ENCODE results near the gene FBXW7. TPM values are rescaled to one million over a fixed set of nuclear protein-coding genes. Genes with fewer than 3 reads are reported as not detected.

The FBXW7 gene
- total RNA-seq, 1 experiment from 2014 or later = 23.0 TPM

GRCh38 chr4:152351080-152351479 lies 184.8 kb downstream of the FBXW7 start:
- intact Hi-C loops (cut with micrococcal nuclease) = no loop called here
- Histone ChIP-seq H3K27me3 (ENCODE audit: insufficient read depth, low read length) (no peaks in the 10 kb centered on the region), H3K4me3 (replicated peaks in 1 of 2; ENCODE audit: low read depth in 1 of 2, low read length in 2 of 2) (no peak overlapping the region), H3K36me3 (ENCODE audit: control insufficient read depth in 1 of 2, insufficient read depth in 2 of 2, low read length in 2 of 2) (no peaks in the 10 kb centered on the region), H3K9me3 (ENCODE audit: control insufficient read depth in 1 of 2, insufficient read depth in 1 of 2, low read depth in 1 of 2, low read length in 2 of 2) (no peaks in the 10 kb centered on the region), H3K9ac (ENCODE audit: low read length) (no peak overlapping the region), H3K79me2 (ENCODE audit: insufficient read depth, low read length) (peaks cover 23% of the 10 kb centered on the region), H3K4me2 (ENCODE audit: low read length) (no peak overlapping the region), H3K4me1 (ENCODE audit: control insufficient read depth in 1 of 2, insufficient read depth in 2 of 2, low read length in 2 of 2) (peaks cover 10 to 17% of the 10 kb centered on the region in 2 experiments), H2AFZ (ENCODE audit: low read depth, low read length, poor library complexity, severe bottlenecking) (no peak overlapping the region), H4K20me1 (ENCODE audit: insufficient read depth) (no peaks in the 10 kb centered on the region), H3K27ac (ENCODE audit: low read depth, low read length) (no peak overlapping the region), H3K9me2 (ENCODE audit: insufficient read depth) (no peaks in the 10 kb centered on the region)
- ChIA-PET CTCF (no interaction called here), POLR2A (no interaction called here), RAD21 (ENCODE audit: low non-redundant PET in 1 of 2, low total read pairs in 2 of 2, uncharacterized antibody in 2 of 2, unreplicated experiment in 2 of 2) (no interaction called here)
- ATAC-seq = no peak
- TF ChIP-seq SP1 (IDR thresholded peaks at IDR 0.05; ENCODE audit: low read depth) = no peak
- TF ChIP-seq JUND (IDR thresholded peaks at IDR 0.05) = no peak
- TF ChIP-seq SIN3A (IDR thresholded peaks at IDR 0.05; ENCODE audit: low read depth) = no peak
- TF ChIP-seq RAD21 (IDR thresholded peaks at IDR 0.05; ENCODE audit: low read depth) = no peak
- no peak for TF ChIP-seq ZNF274 (IDR thresholded peaks at IDR 0.05; ENCODE audit: low read depth, low read length)
- no peak for TF ChIP-seq EGR1 (IDR thresholded peaks at IDR 0.05; ENCODE audit: low read depth)
- no peak for TF ChIP-seq TCF7L2 (IDR thresholded peaks at IDR 0.05; ENCODE audit: borderline replicate concordance, extremely low read depth, insufficient read depth, insufficient read length)
- TF ChIP-seq EZH2 (IDR thresholded peaks at IDR 0.05) = no peak
- no peak for TF ChIP-seq ATF3 (IDR thresholded peaks at IDR 0.05)
- no peak for TF ChIP-seq ZBTB33 (IDR thresholded peaks at IDR 0.05; ENCODE audit: extremely low read depth, insufficient replicate concordance, low read length)
- no peak for TF ChIP-seq CBX3 (IDR thresholded peaks at IDR 0.05; ENCODE audit: low read depth)
- no peak for TF ChIP-seq MAX (IDR thresholded peaks at IDR 0.05)
- TF ChIP-seq EZH2phosphoT487 (IDR thresholded peaks at IDR 0.05; ENCODE audit: borderline replicate concordance) = no peak
- TF ChIP-seq REST (IDR thresholded peaks at IDR 0.05; ENCODE audit: low read depth) = no peak
- DNase-seq (ENCODE audit: low read depth, low spot score) = no peak
- BruUV-seq (replicated peaks) = no TSS peak

Measured in HCT116 (cell line).